GM12891 (cell line): ENCODE measurements around the gene DUSP15.

Experiments
- DNase-seq: peaks from one replicate; pipeline ENCODE4 v3.0.0; 2011; ENCODE audit warnings: low spot score; ENCODE audit not compliant: insufficient read length
- FAIRE-seq: peaks from 2 replicates; lab custom pipeline; 2011; peaks lifted over from hg19 to GRCh38; lab: Jason Lieb, UNC
- PAX5 ChIP-seq: IDR thresholded peaks from 2 replicates; pipeline ENCODE4 v1.6.1; 2011; ENCODE audit warnings: low read length, moderate library complexity, mild to moderate bottlenecking; ENCODE audit not compliant: insufficient read depth, severe bottlenecking
- POLR2A ChIP-seq: IDR thresholded peaks from 2 replicates; pipeline ENCODE4 v1.6.1; 2011; ENCODE audit warnings: low read depth, low read length, control low read depth
- POLR2AphosphoS5 ChIP-seq: IDR thresholded peaks from 2 replicates; pipeline ENCODE4 v1.6.1; 2011; ENCODE audit warnings: low read depth, low read length, control low read depth
- POU2F2 ChIP-seq: IDR thresholded peaks from 2 replicates; pipeline ENCODE4 v1.6.1; 2011; ENCODE audit warnings: low read depth, mild to moderate bottlenecking, control low read depth, low read length, moderate library complexity
- SPI1 ChIP-seq: IDR thresholded peaks from 2 replicates; pipeline ENCODE4 v1.6.1; 2011; ENCODE audit warnings: low read depth, low read length, control low read depth
- TAF1 ChIP-seq: IDR thresholded peaks from 2 replicates; pipeline ENCODE4 v1.6.1; 2011; ENCODE audit warnings: low read depth, low read length, control low read depth

DUSP15 gene

DNA sequence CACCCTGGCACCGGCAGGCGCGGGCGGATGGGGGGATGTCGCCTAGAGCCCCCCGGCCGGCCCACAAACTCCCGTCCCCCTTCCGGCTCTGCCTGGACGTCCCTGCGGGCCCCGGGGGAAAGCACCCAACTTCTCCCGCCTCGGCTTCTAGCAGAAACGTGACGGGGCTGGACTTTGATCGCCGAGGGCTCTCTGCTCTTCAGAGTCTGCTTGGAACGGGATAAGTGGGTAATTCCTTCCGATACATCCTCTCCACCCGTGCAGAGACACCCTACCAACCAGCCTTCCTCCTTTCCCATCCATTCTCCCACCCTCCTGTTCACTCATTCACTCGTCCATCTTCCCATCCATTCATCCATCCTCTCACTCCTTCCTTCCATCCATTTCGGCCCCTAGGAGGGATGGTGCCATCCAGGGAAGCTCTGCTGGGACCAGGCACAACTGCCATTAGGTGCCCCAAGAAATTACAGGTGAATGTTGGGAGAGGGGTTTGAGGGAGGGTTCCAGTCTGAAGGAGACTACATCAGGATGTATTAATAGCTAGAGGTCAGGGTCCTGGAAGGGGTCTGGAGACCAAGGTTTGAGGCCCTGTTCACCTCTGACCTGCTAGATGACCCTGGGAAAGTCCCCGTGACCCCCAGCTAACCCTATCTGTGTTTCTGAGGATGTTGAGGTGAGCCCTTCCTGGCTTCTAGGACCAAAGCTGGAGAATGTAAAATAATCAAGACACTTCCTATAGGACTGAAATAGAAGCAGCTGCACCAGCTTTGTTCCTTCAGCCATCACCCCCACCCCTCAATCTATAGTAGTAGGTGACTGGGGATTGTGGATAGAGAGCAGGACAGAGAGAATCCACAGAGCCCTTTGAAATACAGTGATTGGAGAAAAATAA, 645 bp upstream of the DUSP15 start:
- TF ChIP-seq POLR2AphosphoS5: no peak
- no peak for TF ChIP-seq TAF1
- no peak for TF ChIP-seq PAX5
- TF ChIP-seq POU2F2: no peak
- TF ChIP-seq SPI1: no peak
- no peak for TF ChIP-seq POLR2A
- DNase-seq: no peak
- no peak for FAIRE-seq

DNA sequence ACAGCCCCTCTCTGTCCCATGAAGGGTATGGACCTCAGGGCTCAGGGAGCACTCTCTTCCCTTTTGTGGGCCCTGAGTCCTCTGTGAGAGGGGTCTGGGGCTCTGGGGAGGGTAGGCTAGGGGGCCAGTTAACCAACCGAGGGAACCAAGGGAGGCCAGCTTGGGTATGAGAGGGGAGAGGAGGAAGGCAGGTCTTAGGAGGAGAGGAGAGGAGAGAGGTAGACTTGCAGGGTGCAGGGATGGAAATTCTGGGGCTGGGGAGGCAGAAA, 720 bp downstream of the DUSP15 start:
- FAIRE-seq (no peak), DNase-seq (no peak)
- no peak for TF ChIP-seq SPI1
- no peak for TF ChIP-seq TAF1
- no peak for TF ChIP-seq POU2F2
- no peak for TF ChIP-seq POLR2AphosphoS5
- TF ChIP-seq POLR2A: no peak
- no peak for TF ChIP-seq PAX5

GRCh38 chr20:31868853-31869672, 1.3 kb downstream of the DUSP15 start:
- TF ChIP-seq POLR2A (no peak), TAF1 (no peak), POLR2AphosphoS5 (no peak), POU2F2 (no peak), SPI1 (no peak), PAX5 (no peak)
- DNase-seq: no peak
- no peak for FAIRE-seq

DNA sequence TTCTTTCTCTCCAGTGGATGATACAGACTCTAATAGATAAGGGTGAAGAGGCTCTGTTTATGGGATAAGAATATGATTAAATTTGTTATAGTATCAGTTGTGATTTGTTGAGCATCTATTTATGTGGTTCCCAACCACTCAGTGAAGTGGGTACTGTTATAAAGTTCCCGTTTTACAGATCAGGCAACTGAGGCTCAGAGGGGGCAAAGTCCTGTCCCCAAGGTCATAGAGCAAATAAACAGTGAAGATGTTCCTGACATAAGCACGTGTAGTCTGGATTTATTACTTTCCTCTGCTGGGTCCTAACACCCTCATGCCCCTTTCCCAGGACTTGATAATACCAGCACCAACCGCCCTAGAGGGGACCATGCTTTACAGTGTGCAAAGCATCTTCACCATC, 4.1 kb downstream of the DUSP15 start:
- TF ChIP-seq POLR2AphosphoS5: no peak
- TF ChIP-seq POU2F2: no peak
- TF ChIP-seq TAF1: no peak
- TF ChIP-seq POLR2A: no peak
- TF ChIP-seq PAX5: no peak
- TF ChIP-seq SPI1: no peak
- FAIRE-seq: no peak
- DNase-seq: no peak

DNA sequence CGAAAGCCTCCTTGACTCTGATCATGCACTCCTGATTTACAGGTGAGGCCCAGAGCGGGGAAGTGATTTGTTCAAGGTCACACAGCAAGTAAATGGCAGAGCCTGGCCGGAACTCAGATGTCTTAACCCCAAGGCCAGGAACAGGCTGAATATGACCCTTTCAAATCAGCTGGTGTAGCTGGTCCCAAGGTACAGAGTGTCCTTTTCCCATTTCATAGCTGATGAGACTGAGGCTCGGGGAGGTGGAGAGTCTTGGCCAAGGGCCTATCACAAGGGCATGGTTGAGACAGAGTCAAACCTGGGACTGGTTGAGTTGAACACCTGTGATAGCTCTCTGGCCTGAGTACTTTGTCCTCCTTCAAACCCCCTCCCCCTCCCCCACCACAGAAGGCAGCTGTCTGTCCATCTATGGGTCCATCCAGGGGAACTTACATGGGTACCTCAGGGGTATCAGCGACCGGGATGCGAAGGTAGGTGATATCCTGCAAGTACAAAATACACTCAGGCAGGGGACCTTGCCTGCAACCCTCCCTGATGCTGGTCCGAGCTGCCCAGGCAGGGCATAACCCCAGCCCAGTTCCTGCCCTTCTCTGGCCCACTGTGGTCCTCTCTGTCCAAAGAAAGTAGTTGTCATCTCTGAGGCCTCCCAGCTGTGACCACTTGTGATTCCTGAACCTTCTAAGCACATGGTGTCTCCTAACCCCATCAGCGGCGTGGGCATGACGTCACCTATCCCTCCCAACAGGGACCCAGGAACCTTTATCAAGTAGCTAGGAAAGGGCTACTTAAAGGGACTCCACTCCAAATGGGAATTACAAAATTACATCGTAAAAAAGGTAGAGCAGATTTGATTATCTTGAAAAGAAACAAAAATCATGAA, 5.6 kb downstream of the DUSP15 start:
- TF ChIP-seq POLR2A (no peak), TAF1 (no peak), PAX5 (no peak), POU2F2 (no peak), SPI1 (no peak), POLR2AphosphoS5 (no peak)
- DNase-seq (no peak), FAIRE-seq (no peak)

DNA sequence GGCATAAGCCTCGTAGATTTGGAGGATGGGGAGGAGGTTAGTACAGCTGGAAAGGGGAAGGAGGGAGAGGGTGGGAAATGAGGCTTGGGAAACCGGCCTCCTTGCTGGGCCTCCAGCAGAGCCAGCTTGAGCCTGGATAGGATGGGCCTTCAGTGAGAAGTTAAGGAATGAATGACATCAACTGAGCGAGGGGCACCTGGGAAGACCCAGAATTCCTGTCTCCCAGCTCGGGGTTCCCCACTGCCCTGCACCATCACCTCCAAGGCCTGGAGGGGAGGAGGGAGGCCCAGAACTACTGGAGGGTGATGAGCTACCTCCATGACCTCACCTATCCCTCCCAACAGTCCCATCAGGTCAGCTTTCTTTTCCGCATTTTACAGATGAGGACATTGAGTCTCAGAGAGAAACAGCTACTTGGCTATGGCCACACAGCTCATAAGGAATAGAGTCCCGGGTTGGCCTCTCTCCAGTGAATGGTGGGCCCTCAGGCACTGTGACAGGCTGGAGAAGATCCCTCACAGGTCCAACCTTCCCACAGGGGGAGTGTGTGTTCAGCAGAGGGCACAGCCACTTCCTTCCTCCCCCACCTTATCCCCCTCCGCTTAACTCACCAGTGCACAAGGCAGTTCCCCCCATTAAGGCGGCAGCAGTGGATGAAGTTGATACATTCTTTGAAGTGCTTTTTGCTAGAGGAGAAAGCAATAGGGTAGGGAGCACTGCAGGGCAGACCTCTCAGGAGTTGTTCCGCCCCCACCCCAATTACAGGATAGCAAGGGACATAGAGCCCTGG, 6.8 kb downstream of the DUSP15 start:
- TF ChIP-seq POLR2AphosphoS5: no peak
- no peak for TF ChIP-seq SPI1
- TF ChIP-seq TAF1: no peak
- TF ChIP-seq POLR2A: no peak
- TF ChIP-seq POU2F2: no peak
- TF ChIP-seq PAX5: no peak
- no peak for DNase-seq

DNA sequence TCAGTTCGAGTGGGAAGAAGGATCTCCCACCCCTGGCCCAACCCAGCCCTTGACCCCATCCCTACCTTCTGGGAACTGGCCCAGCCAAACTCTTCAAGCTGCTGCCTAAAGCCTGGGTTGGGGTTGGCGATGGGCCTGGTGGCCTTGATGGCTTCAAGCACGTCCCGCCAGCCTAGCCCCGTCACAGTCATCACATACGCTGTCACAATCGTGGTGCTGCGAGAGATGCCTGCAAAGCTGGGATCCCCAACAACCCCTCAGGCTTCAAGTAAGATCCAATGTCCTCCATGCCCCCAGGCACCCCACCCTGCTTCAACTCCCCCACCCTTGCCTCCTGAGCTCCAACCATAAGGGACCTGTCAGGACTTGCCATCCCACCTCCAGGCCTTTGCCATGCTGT, 7.8 kb downstream of the DUSP15 start:
- TF ChIP-seq TAF1 (no peak), POLR2A (no peak), POLR2AphosphoS5 (no peak), PAX5 (no peak), POU2F2 (no peak), SPI1 (no peak)
- no peak for DNase-seq
- no peak for FAIRE-seq

More for the DNA sequence above, 6.8 kb downstream of the DUSP15 start:
- FAIRE-seq: no peak

DNA sequence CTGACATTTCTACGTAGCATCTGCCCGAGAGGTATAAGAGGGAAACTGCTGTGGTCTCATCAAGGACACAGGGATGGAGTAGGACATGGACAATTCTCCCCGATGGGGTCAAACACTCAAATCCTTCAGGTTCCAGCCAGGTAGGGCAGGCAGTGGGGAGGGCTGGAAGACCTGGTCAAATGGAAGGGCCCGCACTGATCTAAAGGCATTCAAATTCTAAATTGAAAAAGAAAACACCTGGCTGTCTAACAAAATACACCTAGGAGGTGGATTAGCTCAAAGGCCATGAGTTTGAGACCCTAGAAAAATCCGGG, 8.2 kb downstream of the DUSP15 start:
- FAIRE-seq (no peak), DNase-seq (no peak)
- TF ChIP-seq POLR2AphosphoS5 (no peak), POU2F2 (no peak), PAX5 (no peak), SPI1 (no peak), TAF1 (no peak), POLR2A (no peak)
